Astrocyte (in vitro differentiated cells and primary cell): ENCODE data around the gene STIM1. TPM values are rescaled to one million over a fixed set of nuclear protein-coding genes. Genes with fewer than 3 reads are reported as not detected.

Experiments
- DNase-seq: peaks from one replicate; pipeline ENCODE4 v3.0.0-alpha.2; 2010; ENCODE audit warnings: low read depth
- FAIRE-seq: peaks from 2 replicates; lab custom pipeline; 2011; peaks lifted over from hg19 to GRCh38; lab: Jason Lieb, UNC
- H2AFZ ChIP-seq: 2 replicates; pipeline ENCODE4 v1.6.0; 2012; ENCODE audit warnings: low read depth, low read length, inconsistent platforms
- H3K27ac ChIP-seq: 2 replicates; pipeline ENCODE4 v1.5.1; 2011; ENCODE audit warnings: low read depth, low read length, inconsistent platforms
- H3K27me3 ChIP-seq: 2 replicates; pipeline ENCODE4 v1.6.0; 2011; ENCODE audit warnings: low read length, inconsistent platforms; ENCODE audit not compliant: insufficient read depth
- H3K36me3 ChIP-seq: 2 replicates; pipeline ENCODE4 v1.5.1; 2011; ENCODE audit warnings: low read length, inconsistent platforms; ENCODE audit not compliant: insufficient read depth
- H3K4me1 ChIP-seq: 2 replicates; pipeline ENCODE4 v1.5.1; 2011; ENCODE audit warnings: low read length, inconsistent platforms; ENCODE audit not compliant: insufficient read depth
- H3K4me2 ChIP-seq: 2 replicates; pipeline ENCODE4 v1.6.0; 2012; ENCODE audit warnings: low read length, inconsistent platforms
- H3K4me3 ChIP-seq: 2 replicates; pipeline ENCODE4 v1.5.1; 2011; ENCODE audit warnings: low read depth, mild to moderate bottlenecking, low read length, inconsistent platforms; ENCODE audit not compliant: insufficient read depth
- H3K79me2 ChIP-seq: 2 replicates; pipeline ENCODE4 v1.6.0; 2012; ENCODE audit warnings: mild to moderate bottlenecking, low read length, inconsistent platforms; ENCODE audit not compliant: insufficient read depth
- H3K9ac ChIP-seq: 2 replicates; pipeline ENCODE4 v1.6.0; 2012; ENCODE audit warnings: mild to moderate bottlenecking, low read length, inconsistent platforms
- H3K9me3 ChIP-seq: 2 replicates; pipeline ENCODE4 v1.5.1; 2012; ENCODE audit warnings: low read depth, mild to moderate bottlenecking, low read length, inconsistent platforms; ENCODE audit not compliant: insufficient read depth
- H4K20me1 ChIP-seq: 2 replicates; pipeline ENCODE4 v1.6.0; 2012; ENCODE audit warnings: low read length, inconsistent platforms; ENCODE audit not compliant: insufficient read depth
- H3K27ac Mint-ChIP-seq: one replicate; pipeline ENCODE4 v1.8.0; 2021; ENCODE audit warnings: mild to moderate bottlenecking, mixed read lengths; ENCODE audit not compliant: unreplicated experiment
- H3K27me3 Mint-ChIP-seq: one replicate; pipeline ENCODE4 v1.8.0; 2021; ENCODE audit warnings: low read depth, mixed read lengths; ENCODE audit not compliant: unreplicated experiment
- H3K36me3 Mint-ChIP-seq: one replicate; pipeline ENCODE4 v1.8.0; 2021; ENCODE audit warnings: low read depth, mixed read lengths; ENCODE audit not compliant: unreplicated experiment
- H3K4me1 Mint-ChIP-seq: one replicate; pipeline ENCODE4 v1.8.0; 2021; ENCODE audit warnings: low read depth, mixed read lengths; ENCODE audit not compliant: unreplicated experiment
- H3K4me3 Mint-ChIP-seq: one replicate; pipeline ENCODE4 v1.8.0; 2021; ENCODE audit warnings: mild to moderate bottlenecking, moderate library complexity, mixed read lengths; ENCODE audit not compliant: unreplicated experiment
- H3K9me3 Mint-ChIP-seq: one replicate; pipeline ENCODE4 v1.8.0; 2021; ENCODE audit warnings: mild to moderate bottlenecking, mixed read lengths; ENCODE audit not compliant: unreplicated experiment
- EZH2 ChIP-seq: IDR thresholded peaks from 2 replicates; pipeline ENCODE4 v1.6.1; 2012; ENCODE audit warnings: mild to moderate bottlenecking, low read length, inconsistent platforms; ENCODE audit not compliant: insufficient read depth
- total RNA-seq: library from RNA; stranded (reverse); gene quantifications from 2 replicates; pipeline ENCODE4 v1.2.1, GENCODE V29; 2021
- TF ChIP-seq, protein P1 (sequence below): IDR thresholded peaks from 2 replicates; pipeline ENCODE4 v1.5.1; 2011; ENCODE audit warnings: low read depth, mild to moderate bottlenecking, inconsistent platforms, low read length, moderate library complexity; ENCODE audit not compliant: insufficient read depth

STIM1 gene
- total RNA-seq, 1 donor from 2014 or later, result 42.9 TPM

DNA sequence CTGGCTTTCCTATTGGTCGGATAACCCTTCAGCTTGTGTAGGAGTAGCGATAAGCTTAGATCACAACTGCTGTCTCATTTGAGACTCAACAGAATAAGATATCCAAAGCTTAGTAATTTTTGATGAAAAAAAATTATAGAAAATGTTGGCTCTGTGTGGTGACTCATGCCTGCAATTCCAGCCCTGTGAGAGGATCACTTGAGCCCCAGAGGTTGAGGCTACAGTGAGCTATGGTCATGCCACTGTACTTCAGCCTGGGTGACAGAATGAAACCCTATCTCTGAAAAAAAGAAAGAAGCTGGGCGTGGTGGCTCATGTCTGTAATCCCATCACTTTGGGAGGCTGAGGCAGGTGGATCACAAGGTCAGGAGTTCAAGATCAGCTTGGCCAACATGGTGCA lies 183.5 kb downstream of the STIM1 start:
- H3K27ac ChIP-seq, result no peak overlapping the region
- H3K36me3 Mint-ChIP-seq, result no peaks in the 10 kb centered on the region

GRCh38 chr11:4040461-4040860 lies 185.0 kb downstream of the STIM1 start:
- Histone ChIP-seq H3K4me1 (no peaks in the 10 kb centered on the region), H3K79me2 (no peaks in the 10 kb centered on the region), H3K27me3 (no peaks in the 10 kb centered on the region), H3K9me3 (no peaks in the 10 kb centered on the region), H3K27ac (no peak overlapping the region), H2AFZ (no peak overlapping the region), H3K4me3 (no peak overlapping the region), H3K9ac (no peak overlapping the region), H3K4me2 (no peak overlapping the region), H4K20me1 (no peaks in the 10 kb centered on the region), H3K36me3 (no peaks in the 10 kb centered on the region)
- FAIRE-seq (no peak), DNase-seq (no peak)
- Mint-ChIP-seq H3K4me3 (no peak overlapping the region), H3K9me3 (peaks cover 2% of the 10 kb centered on the region), H3K36me3 (no peaks in the 10 kb centered on the region), H3K27ac (no peak overlapping the region), H3K4me1 (peaks cover 8% of the 10 kb centered on the region), H3K27me3 (no peaks in the 10 kb centered on the region)
- no peak for TF ChIP-seq EZH2

More for the DNA sequence above, 183.5 kb downstream of the STIM1 start:
- Mint-ChIP-seq H3K4me3 (no peak overlapping the region), H3K27me3 (no peaks in the 10 kb centered on the region), H3K4me1 (peaks cover 2% of the 10 kb centered on the region), H3K9me3 (peaks cover 4% of the 10 kb centered on the region), H3K27ac (no peak overlapping the region)
- Histone ChIP-seq H3K79me2 (no peaks in the 10 kb centered on the region), H3K9ac (no peak overlapping the region), H3K9me3 (no peaks in the 10 kb centered on the region), H3K36me3 (no peaks in the 10 kb centered on the region), H4K20me1 (no peaks in the 10 kb centered on the region), H3K27me3 (no peaks in the 10 kb centered on the region), H3K4me1 (no peaks in the 10 kb centered on the region), H3K4me3 (no peak overlapping the region), H3K4me2 (no peak overlapping the region), H2AFZ (no peak overlapping the region)
- TF ChIP-seq, protein P1, sequence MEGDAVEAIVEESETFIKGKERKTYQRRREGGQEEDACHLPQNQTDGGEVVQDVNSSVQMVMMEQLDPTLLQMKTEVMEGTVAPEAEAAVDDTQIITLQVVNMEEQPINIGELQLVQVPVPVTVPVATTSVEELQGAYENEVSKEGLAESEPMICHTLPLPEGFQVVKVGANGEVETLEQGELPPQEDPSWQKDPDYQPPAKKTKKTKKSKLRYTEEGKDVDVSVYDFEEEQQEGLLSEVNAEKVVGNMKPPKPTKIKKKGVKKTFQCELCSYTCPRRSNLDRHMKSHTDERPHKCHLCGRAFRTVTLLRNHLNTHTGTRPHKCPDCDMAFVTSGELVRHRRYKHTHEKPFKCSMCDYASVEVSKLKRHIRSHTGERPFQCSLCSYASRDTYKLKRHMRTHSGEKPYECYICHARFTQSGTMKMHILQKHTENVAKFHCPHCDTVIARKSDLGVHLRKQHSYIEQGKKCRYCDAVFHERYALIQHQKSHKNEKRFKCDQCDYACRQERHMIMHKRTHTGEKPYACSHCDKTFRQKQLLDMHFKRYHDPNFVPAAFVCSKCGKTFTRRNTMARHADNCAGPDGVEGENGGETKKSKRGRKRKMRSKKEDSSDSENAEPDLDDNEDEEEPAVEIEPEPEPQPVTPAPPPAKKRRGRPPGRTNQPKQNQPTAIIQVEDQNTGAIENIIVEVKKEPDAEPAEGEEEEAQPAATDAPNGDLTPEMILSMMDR, result no peak
- TF ChIP-seq EZH2, result no peak
- no peak for DNase-seq
- FAIRE-seq, result no peak

- FAIRE-seq, result no peak
- TF ChIP-seq, protein P1, result no peak
- no peak for TF ChIP-seq EZH2
Measured at GRCh38 chr11:4041731-4042391, 186.4 kb downstream of the STIM1 start.

More at GRCh38 chr11:4041731-4042391, 186.4 kb downstream of the STIM1 start:
- H3K36me3 ChIP-seq, result no peaks in the 10 kb centered on the region
- no peak overlapping the region for H3K4me3 ChIP-seq
- H3K27ac ChIP-seq, result no peak overlapping the region
- H3K27ac Mint-ChIP-seq, result no peak overlapping the region
- H3K27me3 ChIP-seq, result no peaks in the 10 kb centered on the region
- no peak overlapping the region for H2AFZ ChIP-seq
- no peaks in the 10 kb centered on the region for H3K27me3 Mint-ChIP-seq
- H3K36me3 Mint-ChIP-seq, result no peaks in the 10 kb centered on the region
- H3K4me1 Mint-ChIP-seq, result peaks cover 14% of the 10 kb centered on the region
- no peak overlapping the region for H3K4me3 Mint-ChIP-seq
- H3K9me3 ChIP-seq, result no peaks in the 10 kb centered on the region
- peak; percentile 68 for DNase-seq
- H3K9me3 Mint-ChIP-seq, result no peaks in the 10 kb centered on the region
- H4K20me1 ChIP-seq, result no peaks in the 10 kb centered on the region
- no peak overlapping the region for H3K9ac ChIP-seq
- H3K4me2 ChIP-seq, result no peak overlapping the region
- H3K79me2 ChIP-seq, result no peaks in the 10 kb centered on the region
- no peaks in the 10 kb centered on the region for H3K4me1 ChIP-seq
